ENCODE data around the gene SYNJ1. TPM values are rescaled to one million over a fixed set of nuclear protein-coding genes. Genes with fewer than 3 reads are reported as not detected.
A peak's percentile ranks its signal among the peaks of the same experiment; 100 is the strongest.

Gene SYNJ1
- total RNA-seq, 1 experiment from 2014 or later = 4.2 TPM

GRCh38 chr21:32658524-32658923, 69.3 kb downstream of the SYNJ1 start:
- peaks cover 19% of the 10 kb centered on the region for H3K9me3 Mint-ChIP-seq
- DNase-seq (ENCODE audit: low spot score) = no peak
- H3K27ac Mint-ChIP-seq = no peak overlapping the region
- no peaks in the 10 kb centered on the region for H3K4me1 Mint-ChIP-seq
- ChIA-PET CTCF (interaction anchor here (1.0 to 1.3 kb wide), 3 partner anchors 50 to 70 kb away, joined by 3 to 4 read pairs (median 4); partner anchors contain the start of gene SYNJ1), POLR2A (no interaction called here)
- H3K4me3 Mint-ChIP-seq = no peak overlapping the region
- ATAC-seq = no peak
- H3K27me3 Mint-ChIP-seq (ENCODE audit: low read depth) = no peaks in the 10 kb centered on the region
- H3K36me3 Mint-ChIP-seq = peaks cover 18% of the 10 kb centered on the region
- no peak for TF ChIP-seq FOXK1 (CRISPR knock-in tag; IDR thresholded peaks at IDR 0.05)
- no peak for TF ChIP-seq USF2 (CRISPR knock-in tag; IDR thresholded peaks at IDR 0.05)

DNA sequence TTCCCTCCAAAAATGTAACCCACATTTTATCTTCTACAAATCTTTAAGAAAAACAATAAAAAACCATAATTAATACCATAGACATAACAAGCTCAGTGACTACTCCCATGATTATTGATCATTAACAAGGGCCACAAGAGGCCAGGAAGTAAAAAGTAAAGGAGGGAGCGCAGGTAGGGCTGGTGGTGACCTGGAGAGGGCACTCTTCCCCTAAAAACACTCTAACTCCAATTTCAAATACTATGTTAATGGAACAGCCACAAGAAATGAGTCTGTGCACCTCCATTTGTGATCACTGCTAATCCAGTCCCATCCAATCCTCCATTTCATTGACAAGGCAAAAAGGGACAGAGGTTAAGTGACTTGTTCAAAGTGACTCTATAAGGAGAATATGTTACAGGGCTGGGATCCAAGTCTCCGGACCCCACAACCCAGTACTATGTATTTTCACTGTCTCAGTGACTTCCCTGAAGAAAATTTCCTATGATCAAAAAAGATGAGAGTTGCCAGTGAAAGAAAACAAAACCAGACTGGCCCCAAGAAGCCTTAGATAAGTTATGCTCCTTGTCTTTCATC, 74.4 kb downstream of the SYNJ1 start:
- DNase-seq (ENCODE audit: low spot score) (peak; percentile 40), ATAC-seq (peak; percentile 89)
- H3K4me1 Mint-ChIP-seq = no peaks in the 10 kb centered on the region
- CTCF ChIA-PET = interaction anchor here (0.7 to 1.0 kb wide), 3 partner anchors 75 to 287 kb away, joined by 3 to 7 read pairs (median 5); partner anchors contain the start of gene SYNJ1
- no peaks in the 10 kb centered on the region for H3K36me3 Mint-ChIP-seq
- H3K9me3 Mint-ChIP-seq = no peaks in the 10 kb centered on the region
- no peaks in the 10 kb centered on the region for H3K27me3 Mint-ChIP-seq (ENCODE audit: low read depth)
- TF ChIP-seq ZNF281 (CRISPR knock-in tag; IDR thresholded peaks at IDR 0.05) (no peak), TCF7 (CRISPR knock-in tag; IDR thresholded peaks at IDR 0.05; ENCODE audit: low read depth) (no peak), ETV6 (CRISPR knock-in tag; IDR thresholded peaks at IDR 0.05) (no peak), ZNF396 (CRISPR knock-in tag; IDR thresholded peaks at IDR 0.05; ENCODE audit: borderline replicate concordance) (no peak), GTF2I (CRISPR knock-in tag; conservative IDR thresholded peaks at IDR 0.05) (no peak), FOXK1 (CRISPR knock-in tag; IDR thresholded peaks at IDR 0.05) (no peak)
- TF ChIP-seq, protein P1, sequence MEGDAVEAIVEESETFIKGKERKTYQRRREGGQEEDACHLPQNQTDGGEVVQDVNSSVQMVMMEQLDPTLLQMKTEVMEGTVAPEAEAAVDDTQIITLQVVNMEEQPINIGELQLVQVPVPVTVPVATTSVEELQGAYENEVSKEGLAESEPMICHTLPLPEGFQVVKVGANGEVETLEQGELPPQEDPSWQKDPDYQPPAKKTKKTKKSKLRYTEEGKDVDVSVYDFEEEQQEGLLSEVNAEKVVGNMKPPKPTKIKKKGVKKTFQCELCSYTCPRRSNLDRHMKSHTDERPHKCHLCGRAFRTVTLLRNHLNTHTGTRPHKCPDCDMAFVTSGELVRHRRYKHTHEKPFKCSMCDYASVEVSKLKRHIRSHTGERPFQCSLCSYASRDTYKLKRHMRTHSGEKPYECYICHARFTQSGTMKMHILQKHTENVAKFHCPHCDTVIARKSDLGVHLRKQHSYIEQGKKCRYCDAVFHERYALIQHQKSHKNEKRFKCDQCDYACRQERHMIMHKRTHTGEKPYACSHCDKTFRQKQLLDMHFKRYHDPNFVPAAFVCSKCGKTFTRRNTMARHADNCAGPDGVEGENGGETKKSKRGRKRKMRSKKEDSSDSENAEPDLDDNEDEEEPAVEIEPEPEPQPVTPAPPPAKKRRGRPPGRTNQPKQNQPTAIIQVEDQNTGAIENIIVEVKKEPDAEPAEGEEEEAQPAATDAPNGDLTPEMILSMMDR (IDR thresholded peaks at IDR 0.05) = 0 out of 2 replicates have a peak, but pooled peaks have one; percentile 43
- POLR2A ChIA-PET = no interaction called here
- no peak overlapping the region for H3K4me3 Mint-ChIP-seq
- no peak overlapping the region for H3K27ac Mint-ChIP-seq

GRCh38 chr21:32648165-32648564, 79.6 kb downstream of the SYNJ1 start:
- DNase-seq (ENCODE audit: low spot score) (no peak), ATAC-seq (no peak)
- POLR2A ChIA-PET = no interaction called here
- Mint-ChIP-seq H3K9me3 (no peaks in the 10 kb centered on the region), H3K4me1 (peaks cover 25% of the 10 kb centered on the region), H3K36me3 (no peaks in the 10 kb centered on the region), H3K27ac (no peak overlapping the region), H3K4me3 (no peak overlapping the region), H3K27me3 (ENCODE audit: low read depth) (no peaks in the 10 kb centered on the region)
- CTCF ChIA-PET = interaction anchor here (0.9 kb wide), 1 partner anchor 80 kb away, joined by 3 read pairs; no protein-coding TSS in a partner anchor
- no peak for TF ChIP-seq ZBTB21 (CRISPR knock-in tag; IDR thresholded peaks at IDR 0.05; ENCODE audit: borderline replicate concordance)
- TF ChIP-seq ZNF317 (CRISPR knock-in tag; IDR thresholded peaks at IDR 0.05; ENCODE audit: borderline replicate concordance, low read depth) = no peak
- TF ChIP-seq, protein P2, sequence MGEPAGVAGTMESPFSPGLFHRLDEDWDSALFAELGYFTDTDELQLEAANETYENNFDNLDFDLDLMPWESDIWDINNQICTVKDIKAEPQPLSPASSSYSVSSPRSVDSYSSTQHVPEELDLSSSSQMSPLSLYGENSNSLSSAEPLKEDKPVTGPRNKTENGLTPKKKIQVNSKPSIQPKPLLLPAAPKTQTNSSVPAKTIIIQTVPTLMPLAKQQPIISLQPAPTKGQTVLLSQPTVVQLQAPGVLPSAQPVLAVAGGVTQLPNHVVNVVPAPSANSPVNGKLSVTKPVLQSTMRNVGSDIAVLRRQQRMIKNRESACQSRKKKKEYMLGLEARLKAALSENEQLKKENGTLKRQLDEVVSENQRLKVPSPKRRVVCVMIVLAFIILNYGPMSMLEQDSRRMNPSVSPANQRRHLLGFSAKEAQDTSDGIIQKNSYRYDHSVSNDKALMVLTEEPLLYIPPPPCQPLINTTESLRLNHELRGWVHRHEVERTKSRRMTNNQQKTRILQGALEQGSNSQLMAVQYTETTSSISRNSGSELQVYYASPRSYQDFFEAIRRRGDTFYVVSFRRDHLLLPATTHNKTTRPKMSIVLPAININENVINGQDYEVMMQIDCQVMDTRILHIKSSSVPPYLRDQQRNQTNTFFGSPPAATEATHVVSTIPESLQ (CRISPR knock-in tag; IDR thresholded peaks at IDR 0.05) = no peak
- no peak for TF ChIP-seq USF2 (CRISPR knock-in tag; IDR thresholded peaks at IDR 0.05)
- no peak for TF ChIP-seq ZNF263 (CRISPR knock-in tag; IDR thresholded peaks at IDR 0.05; ENCODE audit: low read depth)
- no peak for TF ChIP-seq RELA (CRISPR knock-in tag; IDR thresholded peaks at IDR 0.05; ENCODE audit: borderline replicate concordance)
- no peak for TF ChIP-seq FOXP1 (CRISPR knock-in tag; IDR thresholded peaks at IDR 0.05; ENCODE audit: borderline replicate concordance)
- TF ChIP-seq TCF7 (CRISPR knock-in tag; IDR thresholded peaks at IDR 0.05; ENCODE audit: low read depth) = no peak
- no peak for TF ChIP-seq TEAD1 (CRISPR knock-in tag; IDR thresholded peaks at IDR 0.05)
- TF ChIP-seq EMX1 (CRISPR knock-in tag; IDR thresholded peaks at IDR 0.05) = no peak
- TF ChIP-seq, protein P3, sequence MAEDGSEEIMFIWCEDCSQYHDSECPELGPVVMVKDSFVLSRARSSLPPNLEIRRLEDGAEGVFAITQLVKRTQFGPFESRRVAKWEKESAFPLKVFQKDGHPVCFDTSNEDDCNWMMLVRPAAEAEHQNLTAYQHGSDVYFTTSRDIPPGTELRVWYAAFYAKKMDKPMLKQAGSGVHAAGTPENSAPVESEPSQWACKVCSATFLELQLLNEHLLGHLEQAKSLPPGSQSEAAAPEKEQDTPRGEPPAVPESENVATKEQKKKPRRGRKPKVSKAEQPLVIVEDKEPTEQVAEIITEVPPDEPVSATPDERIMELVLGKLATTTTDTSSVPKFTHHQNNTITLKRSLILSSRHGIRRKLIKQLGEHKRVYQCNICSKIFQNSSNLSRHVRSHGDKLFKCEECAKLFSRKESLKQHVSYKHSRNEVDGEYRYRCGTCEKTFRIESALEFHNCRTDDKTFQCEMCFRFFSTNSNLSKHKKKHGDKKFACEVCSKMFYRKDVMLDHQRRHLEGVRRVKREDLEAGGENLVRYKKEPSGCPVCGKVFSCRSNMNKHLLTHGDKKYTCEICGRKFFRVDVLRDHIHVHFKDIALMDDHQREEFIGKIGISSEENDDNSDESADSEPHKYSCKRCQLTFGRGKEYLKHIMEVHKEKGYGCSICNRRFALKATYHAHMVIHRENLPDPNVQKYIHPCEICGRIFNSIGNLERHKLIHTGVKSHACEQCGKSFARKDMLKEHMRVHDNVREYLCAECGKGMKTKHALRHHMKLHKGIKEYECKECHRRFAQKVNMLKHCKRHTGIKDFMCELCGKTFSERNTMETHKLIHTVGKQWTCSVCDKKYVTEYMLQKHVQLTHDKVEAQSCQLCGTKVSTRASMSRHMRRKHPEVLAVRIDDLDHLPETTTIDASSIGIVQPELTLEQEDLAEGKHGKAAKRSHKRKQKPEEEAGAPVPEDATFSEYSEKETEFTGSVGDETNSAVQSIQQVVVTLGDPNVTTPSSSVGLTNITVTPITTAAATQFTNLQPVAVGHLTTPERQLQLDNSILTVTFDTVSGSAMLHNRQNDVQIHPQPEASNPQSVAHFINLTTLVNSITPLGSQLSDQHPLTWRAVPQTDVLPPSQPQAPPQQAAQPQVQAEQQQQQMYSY (CRISPR knock-in tag; IDR thresholded peaks at IDR 0.05) = no peak
- no peak for TF ChIP-seq GABPB1 (CRISPR knock-in tag; IDR thresholded peaks at IDR 0.05)
- TF ChIP-seq KAT7 (CRISPR knock-in tag; IDR thresholded peaks at IDR 0.05; ENCODE audit: borderline replicate concordance) = no peak
